Skeletal muscle satellite cell (primary cell): Measurements from ENCODE around the gene MSL3.
A peak's percentile ranks its signal among the peaks of the same experiment; 100 is the strongest.

Experiments used
- H3K27me3 ChIP-seq: 2 replicates; pipeline ENCODE4 v1.7.0; 2013; ENCODE audit warnings: low read length; ENCODE audit not compliant: control insufficient read depth, insufficient read depth
- H3K36me3 ChIP-seq: 2 replicates; pipeline ENCODE4 v1.7.0; 2013; ENCODE audit warnings: mild to moderate bottlenecking, control low read depth, low read length; ENCODE audit not compliant: insufficient read depth
- H3K4me1 ChIP-seq: 2 replicates; pipeline ENCODE4 v1.7.0; 2013; ENCODE audit warnings: low read length; ENCODE audit not compliant: control insufficient read depth, insufficient read depth
- H3K4me2 ChIP-seq: 2 replicates; pipeline ENCODE4 v1.7.0; 2013; ENCODE audit warnings: mild to moderate bottlenecking, low read length
- H3K4me3 ChIP-seq: 2 replicates; pipeline ENCODE4 v1.7.0; 2013; ENCODE audit warnings: low read length
- H3K9ac ChIP-seq: 2 replicates; pipeline ENCODE4 v1.7.0; 2013; ENCODE audit warnings: mild to moderate bottlenecking, low read depth, low read length, moderate library complexity
- H3K9me3 ChIP-seq: replicated peaks from 2 replicates; pipeline ENCODE4 v1.7.0; 2013; ENCODE audit warnings: mild to moderate bottlenecking, control low read depth, low read length

Gene MSL3

GRCh38 chrX:11750046-11750445 is 8.0 kb upstream of the MSL3 start:
- H3K27me3 ChIP-seq: no peaks in the 10 kb centered on the region
- H3K9ac ChIP-seq: no peak overlapping the region
- H3K4me3 ChIP-seq: no peak overlapping the region
- H3K4me2 ChIP-seq: no peak overlapping the region
- no peaks in the 10 kb centered on the region for H3K36me3 ChIP-seq
- no peaks in the 10 kb centered on the region for H3K9me3 ChIP-seq
- H3K4me1 ChIP-seq: no peaks in the 10 kb centered on the region

DNA sequence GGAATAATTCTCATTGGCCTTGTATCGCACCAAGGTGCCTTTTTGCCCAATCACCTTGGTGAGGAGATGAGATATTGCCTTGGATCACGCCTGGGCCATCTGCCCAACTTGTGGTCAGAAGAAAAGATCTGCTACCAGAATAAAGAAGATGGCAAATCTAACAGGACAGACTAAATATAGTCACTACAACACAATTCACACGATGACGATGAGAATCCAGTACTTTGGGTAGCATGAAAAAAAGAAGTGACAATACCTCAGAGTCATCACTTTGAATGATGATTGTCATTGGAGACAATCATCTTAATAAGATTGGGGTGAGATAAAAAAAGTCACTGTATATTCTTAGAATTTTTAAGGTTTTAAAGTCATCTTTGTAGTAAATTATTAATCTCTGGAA is 7.3 kb upstream of the MSL3 start:
- Histone ChIP-seq H3K27me3 (no peaks in the 10 kb centered on the region), H3K4me2 (no peak overlapping the region), H3K4me3 (no peak overlapping the region), H3K36me3 (no peaks in the 10 kb centered on the region), H3K4me1 (no peaks in the 10 kb centered on the region), H3K9me3 (no peaks in the 10 kb centered on the region), H3K9ac (no peak overlapping the region)

GRCh38 chrX:11751261-11751660 is 6.8 kb upstream of the MSL3 start:
- Histone ChIP-seq H3K4me3 (no peak overlapping the region), H3K4me2 (no peak overlapping the region), H3K27me3 (no peaks in the 10 kb centered on the region), H3K9me3 (no peaks in the 10 kb centered on the region), H3K9ac (no peak overlapping the region), H3K4me1 (no peaks in the 10 kb centered on the region), H3K36me3 (no peaks in the 10 kb centered on the region)

DNA sequence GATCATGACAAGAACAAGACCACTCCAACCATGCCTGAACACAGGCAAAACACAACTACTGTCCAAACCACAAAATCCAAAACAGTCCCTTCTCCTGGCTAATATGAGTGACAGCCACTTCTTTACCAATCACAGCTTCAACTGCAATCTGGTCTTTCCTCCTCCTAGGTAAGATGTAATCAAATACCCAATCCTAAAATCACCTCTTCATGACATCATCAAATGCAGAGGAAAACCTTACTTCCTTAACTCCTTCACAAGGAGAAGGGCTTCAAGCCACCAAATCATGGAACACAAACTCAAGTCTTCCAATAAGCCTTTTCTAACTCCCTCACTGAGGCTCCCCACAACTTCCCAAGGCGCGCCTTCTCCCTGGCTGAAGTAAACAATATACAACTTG is 4.4 kb upstream of the MSL3 start:
- Histone ChIP-seq H3K27me3 (no peaks in the 10 kb centered on the region), H3K4me3 (no peak overlapping the region), H3K4me1 (peaks cover 7% of the 10 kb centered on the region), H3K4me2 (no peak overlapping the region), H3K9me3 (no peaks in the 10 kb centered on the region), H3K36me3 (no peaks in the 10 kb centered on the region), H3K9ac (no peak overlapping the region)

DNA sequence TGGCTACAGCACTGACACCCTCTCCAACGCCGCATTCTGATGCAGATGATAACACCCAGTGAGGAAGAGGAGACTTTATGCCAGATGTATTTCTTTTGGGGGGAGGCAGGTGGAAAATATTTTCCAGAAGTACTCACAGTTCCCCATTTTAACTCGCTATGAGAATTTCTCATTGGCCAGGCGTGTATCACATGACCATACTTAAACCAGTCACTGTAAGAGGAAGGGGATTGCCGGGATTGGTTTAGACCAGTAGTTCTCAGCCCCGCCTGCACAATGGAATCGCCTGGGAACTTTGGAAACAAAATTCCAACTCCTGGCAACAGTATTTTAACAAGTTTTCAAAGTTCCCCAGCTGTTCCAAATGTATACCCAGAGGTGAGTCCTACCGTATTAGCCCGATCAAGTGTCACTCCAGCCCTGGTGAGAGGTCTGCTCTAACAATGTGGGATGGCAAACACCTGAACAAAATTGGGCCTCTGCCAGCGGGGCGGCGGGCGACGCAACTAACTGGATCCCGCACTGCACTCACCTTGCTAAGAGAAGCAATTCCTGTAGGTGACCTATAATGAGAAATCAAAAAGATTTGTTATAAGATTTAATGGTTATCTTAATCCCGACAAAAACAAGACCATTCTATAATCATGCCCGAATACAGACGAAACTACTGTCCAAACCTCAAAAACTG is 2.9 kb upstream of the MSL3 start:
- no peak overlapping the region for H3K4me2 ChIP-seq
- H3K36me3 ChIP-seq: no peaks in the 10 kb centered on the region
- no peak overlapping the region for H3K4me3 ChIP-seq
- H3K9me3 ChIP-seq: no peaks in the 10 kb centered on the region
- H3K4me1 ChIP-seq: peaks cover 7% of the 10 kb centered on the region
- no peak overlapping the region for H3K9ac ChIP-seq
- H3K27me3 ChIP-seq: no peaks in the 10 kb centered on the region

- Histone ChIP-seq H3K4me1 (peaks cover 7% of the 10 kb centered on the region), H3K9ac (no peak overlapping the region), H3K36me3 (peaks cover under 1% of the 10 kb centered on the region), H3K9me3 (no peaks in the 10 kb centered on the region), H3K4me2 (no peak overlapping the region), H3K27me3 (no peaks in the 10 kb centered on the region), H3K4me3 (no peak overlapping the region)
Observed at GRCh38 chrX:11755724-11756123, 2.3 kb upstream of the MSL3 start.

DNA sequence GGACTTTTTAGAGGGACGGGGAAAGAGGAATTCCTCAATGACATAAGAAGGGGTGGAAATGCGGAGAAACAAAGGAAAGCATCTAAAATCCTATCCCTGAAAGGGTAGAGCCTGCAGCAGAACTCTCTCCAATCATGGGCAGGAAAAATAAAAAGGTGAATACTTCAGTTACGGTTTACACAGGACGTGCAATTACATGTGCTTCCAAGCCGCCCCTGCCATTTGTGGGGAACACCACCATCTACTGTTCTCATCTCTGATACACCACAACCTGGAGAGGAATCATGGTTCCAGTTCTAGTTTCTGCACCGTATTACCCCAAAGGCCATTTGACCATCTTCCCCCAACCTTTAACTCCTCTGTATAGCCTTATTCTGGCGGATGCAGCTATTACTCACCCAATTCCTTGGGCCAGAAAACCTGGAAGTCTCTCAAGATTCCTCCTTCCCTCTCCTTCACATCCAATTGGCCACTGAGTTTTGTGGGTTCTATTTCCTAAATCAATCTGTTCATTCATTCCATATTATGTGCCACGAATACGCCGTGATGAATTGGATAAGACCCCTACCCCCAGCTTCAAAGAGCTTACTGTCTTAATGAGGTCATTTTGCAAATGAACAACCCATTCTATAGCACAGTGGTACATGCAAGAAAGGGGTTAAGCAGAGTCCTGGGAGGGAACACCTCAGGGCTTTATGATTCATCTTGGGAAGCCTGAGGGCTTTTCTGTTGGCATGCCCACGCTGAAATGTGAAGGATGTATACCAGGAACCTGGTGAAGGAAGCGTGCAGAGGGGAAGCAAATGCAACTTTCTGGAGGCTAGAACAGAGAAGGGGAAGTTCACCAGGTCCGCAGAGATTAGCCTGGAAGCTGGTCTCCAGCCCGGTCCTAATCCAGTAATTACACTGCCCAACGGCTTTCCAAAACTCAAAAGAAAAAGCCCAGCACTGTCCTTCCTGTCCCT is 1.4 kb upstream of the MSL3 start:
- H3K4me1 ChIP-seq: peaks cover 7% of the 10 kb centered on the region
- peak overlapping the region; percentile 87 for H3K4me2 ChIP-seq
- no peaks in the 10 kb centered on the region for H3K27me3 ChIP-seq
- H3K9ac ChIP-seq: peak overlapping the region; percentile 84
- H3K36me3 ChIP-seq: peaks cover 5% of the 10 kb centered on the region
- H3K4me3 ChIP-seq: peak overlapping the region; percentile 80
- H3K9me3 ChIP-seq: no peaks in the 10 kb centered on the region

GRCh38 chrX:11757397-11757718 is 679 bp upstream of the MSL3 start:
- peaks cover 7% of the 10 kb centered on the region for H3K4me1 ChIP-seq
- H3K4me2 ChIP-seq: peak overlapping the region; percentile 87
- H3K9me3 ChIP-seq: no peaks in the 10 kb centered on the region
- H3K36me3 ChIP-seq: peaks cover 10% of the 10 kb centered on the region
- peak overlapping the region; percentile 80 for H3K4me3 ChIP-seq
- H3K9ac ChIP-seq: peak overlapping the region; percentile 84
- no peaks in the 10 kb centered on the region for H3K27me3 ChIP-seq

- Histone ChIP-seq H3K4me1 (peaks cover 7% of the 10 kb centered on the region), H3K9me3 (no peaks in the 10 kb centered on the region), H3K36me3 (peaks cover 19% of the 10 kb centered on the region), H3K27me3 (no peaks in the 10 kb centered on the region), H3K9ac (peak overlapping the region; percentile 96), H3K4me3 (peak overlapping the region; percentile 94), H3K4me2 (peak overlapping the region; percentile 81)
Observed at GRCh38 chrX:11758400-11759171, 549 bp downstream of the MSL3 start.

DNA sequence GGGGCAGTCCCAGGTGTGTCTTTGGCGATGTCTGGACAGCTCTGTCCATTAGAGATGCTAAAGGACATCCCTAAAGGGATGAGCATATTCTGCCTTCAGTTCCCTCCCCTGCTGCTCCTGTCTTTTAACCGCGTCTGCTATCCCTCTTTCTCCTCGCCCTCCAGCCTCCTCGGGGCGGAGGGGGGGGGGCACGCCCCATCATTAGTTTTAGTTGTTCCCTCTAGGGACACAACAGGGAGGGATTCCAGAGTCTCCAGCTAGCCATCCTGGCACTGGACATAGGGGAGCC is 1.1 kb downstream of the MSL3 start:
- Histone ChIP-seq H3K4me1 (peaks cover 7% of the 10 kb centered on the region), H3K4me2 (peak overlapping the region; percentile 81), H3K36me3 (peaks cover 25% of the 10 kb centered on the region), H3K9me3 (no peaks in the 10 kb centered on the region), H3K4me3 (peak overlapping the region; percentile 94), H3K9ac (peak overlapping the region; percentile 96), H3K27me3 (no peaks in the 10 kb centered on the region)

DNA sequence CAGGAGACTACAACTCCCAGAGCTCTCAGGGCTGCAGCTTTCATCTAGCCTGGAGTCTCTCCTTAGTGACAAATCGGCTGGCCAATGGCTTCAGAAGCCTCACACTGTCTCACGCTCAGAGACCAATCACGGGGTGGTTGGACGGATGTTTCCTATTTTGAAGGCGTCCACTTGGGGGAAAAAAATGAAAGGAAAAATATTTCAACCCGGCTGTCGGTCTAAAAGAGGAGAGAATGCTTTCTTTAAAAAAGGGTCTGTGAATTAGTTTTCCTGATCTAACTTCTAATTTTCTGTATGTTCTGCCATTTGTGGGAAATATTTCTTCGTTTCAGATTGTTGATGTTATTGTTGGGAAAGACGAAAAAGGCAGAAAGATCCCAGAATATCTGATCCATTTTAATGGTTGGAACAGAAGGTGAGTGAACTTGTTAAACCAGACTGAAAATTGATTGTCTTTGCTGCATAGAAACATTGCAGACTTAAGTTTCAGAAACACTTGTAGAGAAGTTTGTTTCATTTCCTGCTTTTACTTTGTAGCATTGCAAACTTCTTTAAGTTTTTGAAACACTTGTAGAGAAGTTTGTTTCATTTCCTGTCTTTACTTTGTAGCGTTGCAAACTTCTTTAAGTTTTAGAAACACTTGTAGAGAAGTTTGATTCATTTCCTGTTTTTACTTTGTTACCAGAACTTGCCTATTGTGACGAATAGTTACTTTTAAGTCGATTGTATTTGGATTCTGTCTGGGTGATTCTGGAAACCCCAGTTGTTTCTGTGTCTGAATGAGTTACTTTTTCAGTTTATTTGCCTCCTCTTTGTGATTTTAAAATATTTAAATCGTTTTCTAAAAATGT is 1.6 kb downstream of the MSL3 start:
- Histone ChIP-seq H3K27me3 (no peaks in the 10 kb centered on the region), H3K36me3 (peaks cover 26% of the 10 kb centered on the region), H3K4me1 (peaks cover 7% of the 10 kb centered on the region), H3K9ac (peak overlapping the region; percentile 96), H3K4me2 (peak overlapping the region; percentile 81), H3K9me3 (no peaks in the 10 kb centered on the region), H3K4me3 (peak overlapping the region; percentile 94)
